ENCODE results near the gene KDM3A. TPM values are rescaled to one million over a fixed set of nuclear protein-coding genes. Genes with fewer than 3 reads are reported as not detected.

KDM3A gene, protein sequence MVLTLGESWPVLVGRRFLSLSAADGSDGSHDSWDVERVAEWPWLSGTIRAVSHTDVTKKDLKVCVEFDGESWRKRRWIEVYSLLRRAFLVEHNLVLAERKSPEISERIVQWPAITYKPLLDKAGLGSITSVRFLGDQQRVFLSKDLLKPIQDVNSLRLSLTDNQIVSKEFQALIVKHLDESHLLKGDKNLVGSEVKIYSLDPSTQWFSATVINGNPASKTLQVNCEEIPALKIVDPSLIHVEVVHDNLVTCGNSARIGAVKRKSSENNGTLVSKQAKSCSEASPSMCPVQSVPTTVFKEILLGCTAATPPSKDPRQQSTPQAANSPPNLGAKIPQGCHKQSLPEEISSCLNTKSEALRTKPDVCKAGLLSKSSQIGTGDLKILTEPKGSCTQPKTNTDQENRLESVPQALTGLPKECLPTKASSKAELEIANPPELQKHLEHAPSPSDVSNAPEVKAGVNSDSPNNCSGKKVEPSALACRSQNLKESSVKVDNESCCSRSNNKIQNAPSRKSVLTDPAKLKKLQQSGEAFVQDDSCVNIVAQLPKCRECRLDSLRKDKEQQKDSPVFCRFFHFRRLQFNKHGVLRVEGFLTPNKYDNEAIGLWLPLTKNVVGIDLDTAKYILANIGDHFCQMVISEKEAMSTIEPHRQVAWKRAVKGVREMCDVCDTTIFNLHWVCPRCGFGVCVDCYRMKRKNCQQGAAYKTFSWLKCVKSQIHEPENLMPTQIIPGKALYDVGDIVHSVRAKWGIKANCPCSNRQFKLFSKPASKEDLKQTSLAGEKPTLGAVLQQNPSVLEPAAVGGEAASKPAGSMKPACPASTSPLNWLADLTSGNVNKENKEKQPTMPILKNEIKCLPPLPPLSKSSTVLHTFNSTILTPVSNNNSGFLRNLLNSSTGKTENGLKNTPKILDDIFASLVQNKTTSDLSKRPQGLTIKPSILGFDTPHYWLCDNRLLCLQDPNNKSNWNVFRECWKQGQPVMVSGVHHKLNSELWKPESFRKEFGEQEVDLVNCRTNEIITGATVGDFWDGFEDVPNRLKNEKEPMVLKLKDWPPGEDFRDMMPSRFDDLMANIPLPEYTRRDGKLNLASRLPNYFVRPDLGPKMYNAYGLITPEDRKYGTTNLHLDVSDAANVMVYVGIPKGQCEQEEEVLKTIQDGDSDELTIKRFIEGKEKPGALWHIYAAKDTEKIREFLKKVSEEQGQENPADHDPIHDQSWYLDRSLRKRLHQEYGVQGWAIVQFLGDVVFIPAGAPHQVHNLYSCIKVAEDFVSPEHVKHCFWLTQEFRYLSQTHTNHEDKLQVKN (N-terminal part only)
- 37.3 TPM for polyA plus RNA-seq (2013, experiment 1 of 2; ENCODE audit: insufficient read length)
- polyA plus RNA-seq (2013, experiment 2 of 2; ENCODE audit: insufficient read length) = 36.9 TPM

DNA sequence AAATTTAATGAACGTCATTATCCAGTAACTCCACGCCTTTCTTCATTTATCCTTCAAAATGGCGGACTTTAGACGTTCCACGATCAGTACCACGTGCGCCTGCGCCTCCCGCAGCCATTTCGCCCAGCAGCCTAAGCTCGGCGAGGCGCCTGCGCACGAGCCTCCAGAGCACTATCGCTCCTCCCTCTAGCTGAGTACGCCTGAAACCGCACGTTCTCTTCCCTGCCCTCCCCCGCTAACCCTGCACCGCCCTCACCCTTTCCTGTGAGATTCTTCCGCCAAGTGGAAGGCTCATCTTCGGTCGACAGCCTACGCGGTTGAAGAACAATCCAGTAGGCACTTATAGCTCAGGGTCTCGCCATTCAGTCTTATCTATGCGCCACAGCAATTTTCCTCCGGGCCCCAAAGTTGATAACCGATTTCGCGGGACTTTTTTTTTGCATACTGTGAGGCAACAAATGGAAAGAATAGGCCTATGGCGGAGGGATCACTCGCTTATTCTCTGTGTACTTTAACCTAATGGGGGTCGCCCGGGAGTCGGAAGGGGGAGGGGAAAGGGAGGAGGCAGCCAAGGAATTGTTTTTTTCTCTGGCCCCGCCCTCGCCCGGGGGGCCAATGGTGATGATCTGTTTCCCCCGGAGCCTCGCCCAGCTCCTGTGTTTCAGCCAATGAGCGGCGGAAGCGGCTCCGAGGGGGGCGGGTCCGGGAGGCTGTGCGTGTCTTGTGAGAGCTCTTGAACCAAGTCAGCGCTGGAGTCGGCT, at the start of gene KDM3A:
Gene KDM3A, plus strand, starts transcription at position 741 of the 761 bp plus-strand sequence. CDS start 677 bp downstream, outside the sequence.
- DNase-seq = peak; percentile 100

DNA sequence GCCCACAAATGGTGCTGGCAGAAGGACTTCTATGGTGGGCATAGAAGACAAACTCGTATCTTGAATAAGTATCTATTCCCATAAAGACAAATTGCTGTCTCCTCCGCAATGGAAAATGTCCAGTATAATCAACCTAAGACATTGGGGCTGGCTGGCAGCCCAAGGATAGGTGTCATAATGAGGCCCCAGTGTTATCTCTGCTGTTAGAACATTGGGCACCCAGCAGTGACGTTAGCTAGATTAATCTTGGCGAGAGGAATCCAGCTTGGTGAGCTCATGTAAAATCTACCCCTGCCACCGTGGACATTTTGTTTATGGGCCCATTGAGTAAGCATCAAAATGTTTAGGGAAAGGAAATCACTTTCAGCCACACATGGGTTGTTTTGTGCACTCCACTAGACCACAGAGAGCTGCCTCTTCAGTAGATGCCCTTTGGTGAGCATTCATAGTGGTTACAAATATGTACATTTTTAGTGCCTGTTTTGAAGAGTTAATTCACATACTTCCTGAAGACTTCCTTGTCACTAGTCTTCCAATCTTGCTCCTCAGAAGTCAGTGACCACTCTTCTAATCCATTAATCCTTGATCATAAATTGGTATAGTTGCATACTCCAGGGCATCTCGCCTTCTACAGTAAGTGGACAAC, 48.2 kb upstream of the KDM3A start:
- DNase-seq = no peak

DNA sequence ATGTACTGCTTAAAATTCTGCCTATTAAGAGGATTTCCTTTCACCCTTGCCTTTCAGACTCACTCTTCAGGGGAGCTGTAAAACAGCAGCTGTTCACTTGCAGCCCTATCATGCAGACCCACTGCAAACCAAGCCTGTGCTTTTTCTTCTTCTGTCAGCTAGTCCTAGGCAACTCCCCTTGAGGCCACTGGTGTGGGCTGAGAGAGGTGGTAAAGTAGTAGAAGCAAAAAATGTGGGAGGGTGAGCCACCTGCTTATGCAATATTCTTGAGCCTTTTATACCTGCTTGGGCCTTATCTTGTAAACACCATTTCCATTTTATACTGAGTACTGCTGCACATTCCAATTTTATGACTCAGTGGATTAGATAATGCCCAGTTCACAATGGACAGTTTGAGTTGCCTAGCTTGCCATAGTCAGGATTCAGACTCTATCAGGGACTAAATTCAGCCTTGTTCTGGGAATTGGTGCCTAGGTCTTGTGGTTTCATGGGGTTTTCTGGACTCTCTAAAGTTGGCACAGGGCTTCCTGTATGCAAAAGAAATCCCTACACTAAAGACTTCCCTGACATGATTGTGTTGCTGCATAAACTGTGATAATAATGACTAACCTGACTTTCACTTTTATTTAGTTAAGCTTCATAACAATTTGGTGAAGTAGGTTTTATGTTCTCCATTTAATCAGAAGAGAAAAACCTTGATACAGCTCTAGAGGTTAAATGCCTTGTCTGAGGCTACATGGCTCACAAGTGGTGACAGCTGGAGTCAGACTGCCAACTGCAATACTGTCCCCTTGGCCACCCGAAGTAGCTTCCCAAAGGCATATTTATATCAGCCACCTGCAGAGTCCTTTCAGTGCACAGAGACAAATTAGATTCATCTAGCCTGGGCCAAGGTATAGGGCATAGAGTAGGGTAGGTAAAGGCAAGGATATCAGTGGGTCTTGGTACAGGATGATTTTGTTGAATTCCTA, 47.4 kb upstream of the KDM3A start:
- no peak for DNase-seq

DNA sequence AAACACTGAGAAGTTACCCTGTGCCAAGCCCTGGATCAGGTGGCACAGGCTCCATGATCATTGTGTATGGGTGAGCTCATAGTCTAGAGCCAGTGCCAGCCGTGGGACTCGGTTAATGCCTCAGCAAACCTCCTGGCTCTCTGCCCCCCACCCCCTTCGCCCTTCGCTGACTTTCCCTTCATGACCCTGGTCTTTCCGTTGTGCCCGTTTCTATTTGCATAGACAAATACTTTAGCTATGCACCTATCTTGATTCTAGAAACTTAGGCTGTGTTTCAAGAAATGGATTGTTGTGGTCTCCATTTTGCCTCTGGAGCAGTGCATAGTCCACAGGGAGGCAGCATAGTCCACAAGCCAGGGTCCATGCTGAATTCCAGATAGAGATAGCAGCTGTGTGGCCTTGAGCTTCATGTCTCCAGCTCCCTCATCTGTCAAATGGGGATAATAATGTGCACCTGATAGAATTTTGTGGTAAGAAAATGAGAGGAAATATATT, 44.8 kb upstream of the KDM3A start:
- DNase-seq = no peak

DNA sequence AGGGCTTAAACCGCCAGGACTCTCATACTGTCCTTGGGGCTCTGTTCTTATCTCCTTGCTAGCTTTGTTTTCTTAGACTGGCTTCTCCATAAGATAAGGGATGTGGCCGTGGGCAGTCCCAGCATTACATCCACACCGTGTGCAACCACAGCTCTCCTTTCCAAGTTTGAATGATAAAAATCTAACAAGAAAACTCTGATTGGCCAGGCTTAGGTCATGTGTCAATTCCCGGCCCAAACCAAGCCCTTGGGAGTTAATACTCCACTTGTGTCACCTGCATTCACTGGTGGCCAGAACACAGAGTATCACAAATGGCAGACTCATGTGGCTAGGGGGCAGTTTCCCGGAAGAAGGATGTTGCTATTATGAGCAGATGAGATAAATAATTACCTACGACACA, 43.2 kb upstream of the KDM3A start:
- DNase-seq = no peak

DNA sequence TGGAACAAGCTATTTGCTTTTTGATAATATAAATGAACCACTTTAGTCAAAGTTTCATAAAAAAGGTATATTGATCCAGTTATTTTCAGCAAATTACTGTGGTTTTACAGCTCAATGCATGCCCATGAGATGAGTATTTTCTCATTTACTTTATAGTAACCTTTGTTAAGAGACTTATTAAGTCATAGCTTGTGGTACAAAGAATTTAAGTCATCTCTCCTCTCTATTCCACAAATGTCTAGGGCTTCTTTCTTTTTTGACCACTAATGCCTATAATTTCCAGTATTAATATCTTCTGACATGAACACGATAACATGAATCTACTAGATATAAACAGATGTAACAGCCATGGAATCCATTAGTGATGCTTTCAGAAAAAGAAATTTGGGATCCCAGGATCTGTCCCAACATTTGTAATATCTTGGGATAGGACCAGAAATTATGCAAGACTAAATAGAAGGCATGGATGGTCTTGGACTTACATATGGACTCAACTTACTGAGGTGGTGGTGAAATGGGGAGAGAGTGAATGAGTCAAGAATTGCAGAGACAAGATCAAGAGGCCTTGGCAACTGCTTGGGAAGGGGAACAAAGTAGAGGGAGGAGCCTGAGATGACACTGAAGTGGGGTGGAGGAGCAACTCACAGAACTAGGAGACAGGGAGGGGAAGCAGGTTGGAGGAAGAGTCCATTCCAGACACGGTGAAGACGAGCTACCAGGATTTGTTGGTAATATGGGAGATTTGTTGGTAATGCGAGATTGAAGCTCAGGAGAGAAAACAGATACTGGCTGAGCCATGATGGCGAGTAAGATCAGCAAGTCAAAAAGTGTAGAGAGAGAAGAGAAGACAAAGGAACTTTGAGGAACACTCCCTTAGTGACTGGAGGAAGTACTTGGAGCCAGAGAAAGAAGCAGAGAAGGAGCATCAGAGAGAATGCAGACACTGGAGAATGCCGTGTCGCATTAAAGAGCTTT, 42.4 kb upstream of the KDM3A start:
- no peak for DNase-seq

DNA sequence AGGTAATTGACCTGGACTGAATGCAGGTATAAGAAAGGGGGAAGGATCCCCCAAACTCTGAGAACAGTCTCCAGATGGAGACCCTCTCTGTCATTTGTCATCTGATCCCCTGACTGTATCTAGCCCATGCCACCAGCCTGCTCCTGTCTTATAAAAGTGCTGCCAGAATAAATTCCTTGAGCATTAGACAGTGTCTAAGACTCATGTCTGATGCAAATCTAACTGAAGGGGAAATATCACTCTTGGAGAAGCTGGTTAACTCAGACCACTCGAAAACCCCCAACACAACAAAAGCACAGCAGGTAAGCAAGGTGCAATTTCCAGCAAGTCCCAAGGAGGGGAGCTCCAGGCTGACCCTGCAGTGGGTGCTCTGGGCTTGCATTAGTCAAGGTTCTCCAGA, 40.9 kb upstream of the KDM3A start:
- no peak for DNase-seq

DNA sequence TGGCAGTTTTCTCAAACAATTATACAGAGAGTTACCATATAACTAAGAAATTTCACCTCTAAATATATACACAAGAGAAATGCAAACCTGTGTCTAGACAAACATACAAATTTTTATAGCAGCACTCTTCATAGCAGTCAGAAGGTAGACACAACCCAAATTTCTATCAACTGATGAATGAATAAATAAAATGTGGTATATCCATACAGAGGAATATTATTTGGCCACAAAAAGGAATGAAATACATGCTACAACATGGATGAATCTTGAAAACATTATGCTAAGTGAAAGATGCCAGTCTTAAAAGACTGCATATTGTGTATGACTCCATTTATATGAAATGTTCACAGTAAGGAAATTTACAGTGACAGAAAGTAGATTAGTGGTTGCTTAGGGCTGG, 30.6 kb upstream of the KDM3A start:
- no peak for DNase-seq

DNA sequence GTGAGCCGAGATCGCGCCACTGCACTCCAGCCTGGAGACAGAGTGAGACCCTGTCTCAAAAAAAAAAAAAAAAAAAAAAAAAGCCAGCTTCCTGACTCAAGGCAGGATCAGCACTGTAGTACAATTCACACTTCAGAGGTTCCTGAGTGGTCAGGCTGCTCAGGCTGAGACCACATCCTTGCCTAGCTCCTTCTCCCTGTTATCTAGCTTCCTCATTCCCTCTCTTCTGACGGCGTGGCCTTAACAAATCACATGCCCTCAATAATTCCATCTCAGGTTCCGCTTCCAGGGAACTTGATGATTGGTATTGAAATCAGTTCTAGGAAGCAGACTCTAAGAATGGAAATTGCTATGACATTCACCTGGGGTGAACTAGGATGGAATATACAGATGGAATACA, 29.8 kb upstream of the KDM3A start:
- DNase-seq = no peak

DNA sequence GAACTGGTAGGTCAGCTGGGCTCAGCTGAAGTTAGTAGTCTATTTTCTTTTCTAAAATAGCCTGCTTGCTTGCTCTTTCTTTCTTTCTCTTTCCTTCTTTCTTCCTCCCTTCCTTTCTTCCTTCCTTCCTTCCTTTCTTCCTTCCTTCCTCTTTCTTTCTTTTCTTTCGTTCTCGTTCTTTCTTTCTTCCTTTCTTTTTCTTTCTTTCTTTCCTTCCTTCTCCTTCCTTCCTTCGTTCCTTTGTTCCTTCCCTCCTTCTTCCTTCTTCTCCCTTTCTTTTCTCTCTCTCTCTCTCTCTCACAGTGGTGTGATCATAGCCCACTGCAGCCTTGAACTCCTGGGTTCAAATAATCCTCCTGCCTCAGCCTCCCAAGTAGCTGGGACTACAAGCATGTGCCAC, 29.2 kb upstream of the KDM3A start:
- DNase-seq = no peak

DNA sequence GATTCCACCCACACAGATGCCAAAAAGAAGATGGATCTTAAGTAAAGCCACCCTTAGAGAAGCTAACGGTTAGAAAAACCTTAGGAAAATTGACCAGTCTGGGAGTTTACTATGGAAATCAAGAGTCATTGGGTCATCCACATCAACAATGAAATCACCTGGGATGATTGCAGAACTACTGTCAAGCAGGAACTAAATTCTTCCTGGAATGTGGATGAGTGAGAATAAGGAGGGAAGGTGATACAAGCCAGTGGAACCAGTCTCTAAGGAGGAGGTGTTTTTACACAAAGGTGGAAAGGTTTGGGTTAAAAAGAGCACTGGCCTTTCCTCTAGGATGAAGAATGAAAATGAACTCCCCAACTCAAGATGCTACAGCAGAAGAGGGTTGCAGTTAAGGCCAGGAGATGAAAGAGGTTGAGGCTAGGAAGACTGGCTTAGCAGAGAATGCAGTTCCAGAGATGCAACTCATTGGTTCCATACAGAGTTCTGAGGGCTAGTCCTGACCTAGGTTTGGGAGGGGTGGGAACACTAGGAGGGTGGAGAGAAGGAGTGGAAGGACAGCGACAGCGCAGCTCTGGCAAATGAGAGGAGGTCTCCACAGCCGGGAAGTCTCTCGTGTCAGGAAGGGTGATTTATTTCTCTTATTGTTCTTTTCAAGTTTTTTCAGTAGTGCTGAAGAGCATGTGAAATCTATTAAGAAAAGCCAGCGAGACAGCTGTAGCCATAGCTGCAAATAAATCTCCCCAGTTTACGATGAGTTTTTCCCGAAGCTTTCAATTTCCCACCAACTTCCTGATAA, 27.7 kb upstream of the KDM3A start:
- no peak for DNase-seq

DNA sequence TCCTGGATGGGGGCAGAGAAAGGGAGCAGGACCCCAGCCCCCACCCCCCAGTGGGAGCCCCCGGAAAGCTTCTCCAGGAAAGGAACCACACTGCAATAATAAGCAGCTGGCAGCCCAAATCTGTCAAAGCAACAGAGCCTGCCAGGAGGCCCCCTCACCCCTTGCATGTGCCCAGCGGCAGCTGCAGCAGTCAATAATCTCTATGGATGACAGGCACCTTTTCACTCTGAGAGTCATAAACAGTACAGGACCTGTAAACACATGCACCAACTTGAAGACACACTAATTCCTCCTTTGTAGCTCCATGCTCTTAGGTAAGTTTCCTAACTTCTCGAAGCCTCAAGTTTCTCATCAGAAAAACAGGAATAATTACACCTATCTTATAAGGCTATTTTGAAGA, 26.2 kb upstream of the KDM3A start:
- no peak for DNase-seq

DNA sequence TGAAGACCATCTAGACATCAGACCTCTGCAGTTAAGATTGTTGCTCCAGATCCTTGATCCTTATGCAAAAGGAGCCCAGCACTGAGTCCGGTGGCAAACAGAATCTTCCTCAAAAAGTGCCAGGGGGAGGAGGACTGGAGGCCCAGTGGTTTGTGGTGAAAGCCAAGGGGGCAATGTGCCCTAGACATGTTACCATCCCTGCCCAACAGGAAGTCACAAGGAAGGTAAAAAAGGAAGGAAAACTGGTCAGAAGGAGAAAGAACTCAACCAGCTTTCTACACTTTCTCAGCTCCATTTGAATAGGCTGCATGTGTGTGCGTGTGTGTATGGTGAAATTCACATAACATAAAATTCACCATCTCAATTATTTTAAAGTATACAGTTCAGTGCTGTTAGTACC, 25.0 kb upstream of the KDM3A start:
- DNase-seq = no peak

DNA sequence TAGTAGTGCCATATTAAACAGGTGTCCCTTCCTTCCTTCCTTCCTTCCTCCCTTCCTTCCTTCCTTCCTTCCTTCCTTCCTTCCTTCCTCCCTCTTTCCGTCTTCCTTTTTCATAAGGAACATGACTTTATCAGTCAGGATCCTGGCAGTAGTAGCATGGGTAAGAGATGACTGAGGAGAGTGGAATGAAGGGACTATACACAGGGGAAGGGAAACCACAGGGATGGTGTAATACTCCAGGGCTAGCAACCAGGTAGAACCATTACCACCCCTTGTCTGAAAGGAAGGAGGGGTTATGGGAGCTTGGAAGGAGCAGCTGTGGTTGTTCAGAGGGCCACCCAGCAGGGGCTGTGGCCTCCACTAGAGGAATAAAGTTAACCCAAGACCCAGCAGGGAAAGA, 23.2 kb upstream of the KDM3A start:
- peak; percentile 9 for DNase-seq

DNA sequence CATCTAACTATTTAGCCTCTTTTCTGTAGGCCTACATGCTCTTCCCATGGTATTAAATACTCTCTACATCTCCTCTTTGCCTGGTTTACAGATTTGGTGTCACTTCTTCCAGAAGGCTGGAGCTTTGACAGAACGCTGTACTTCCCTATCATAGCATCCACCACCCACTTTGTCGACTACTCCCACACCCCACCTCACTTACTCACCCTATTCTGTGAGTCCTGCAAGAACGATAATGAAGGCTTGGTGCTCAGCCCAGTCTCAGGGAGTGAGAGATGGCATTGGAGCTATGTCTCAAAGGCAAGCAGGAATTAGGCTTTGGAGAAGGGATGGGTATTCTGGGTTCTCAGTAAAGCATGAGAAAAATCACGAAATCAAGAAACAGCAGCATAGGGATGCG, 20.3 kb upstream of the KDM3A start:
- no peak for DNase-seq

DNA sequence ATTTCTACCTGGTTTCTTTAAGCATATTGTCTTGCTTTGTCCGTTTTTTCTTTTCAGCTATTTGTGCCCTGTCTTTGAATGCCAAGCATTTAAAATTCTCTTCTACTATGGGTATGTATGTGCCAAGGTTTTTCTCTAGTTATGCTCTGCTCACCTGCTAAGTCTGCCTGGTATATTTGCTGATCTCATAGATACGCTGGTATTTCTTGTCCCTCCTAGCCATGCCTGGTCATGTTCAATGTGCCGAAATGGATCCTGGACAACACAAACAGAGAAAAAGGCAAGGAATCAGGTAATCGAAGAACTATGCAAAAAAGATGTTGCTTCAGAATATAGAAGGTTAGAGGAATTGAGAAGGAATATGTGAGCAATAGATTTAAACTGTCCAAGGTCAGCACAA, 14.9 kb upstream of the KDM3A start:
- no peak for DNase-seq

DNA sequence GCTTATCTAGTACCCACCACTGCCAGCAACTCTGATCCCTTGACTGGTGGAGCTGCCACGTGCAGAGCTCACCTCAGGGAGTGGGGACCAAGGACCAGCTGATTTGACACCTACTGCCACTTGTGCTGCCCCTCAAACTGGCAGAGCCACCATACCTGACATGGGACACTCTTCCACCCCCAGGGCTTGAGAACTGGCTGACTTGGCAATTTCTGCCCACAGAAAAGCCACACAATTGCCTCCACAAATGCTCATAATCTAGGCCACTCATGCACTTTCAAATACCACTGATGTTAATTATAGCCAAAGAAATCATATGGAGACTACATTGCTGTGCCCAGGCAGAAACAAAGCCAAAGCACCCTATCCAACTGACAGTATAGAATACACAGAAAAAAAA, 11.8 kb upstream of the KDM3A start:
- no peak for DNase-seq

DNA sequence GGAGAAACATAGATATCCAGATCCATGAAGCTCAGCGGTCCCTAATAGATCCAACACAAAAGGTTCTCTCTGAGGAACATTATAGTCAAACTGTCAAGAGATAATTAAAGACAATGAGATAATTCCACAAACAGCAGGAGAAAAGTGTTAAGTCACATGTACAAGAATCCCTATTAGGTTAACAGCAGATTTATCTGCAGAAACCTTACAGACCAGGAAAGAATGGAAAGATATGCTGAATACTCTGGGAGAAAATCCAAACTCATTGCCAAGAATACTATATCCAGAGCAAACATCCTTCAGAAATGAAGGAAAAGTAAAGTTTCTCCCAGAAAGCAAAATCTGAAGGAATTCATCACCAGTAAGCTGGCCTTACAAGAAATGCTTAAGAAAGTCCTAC, 10.8 kb upstream of the KDM3A start:
- no peak for DNase-seq

All from fibroblast of skin of scalp (primary cell).